GM21529 (cell line): ENCODE data around the gene FAM81A.
"Not testable (repeated sequence)": the region's sequence is repeated elsewhere in the genome, so short reads cannot be mapped to it uniquely, and the experiment has no call there.

ENCODE experiments used
- ATAC-seq: cut with Tn5 transposase; IDR thresholded peaks from one replicate; pipeline ENCODE4 v1.9.1; 2021; ENCODE audit not compliant: unreplicated experiment

The FAM81A gene

DNA sequence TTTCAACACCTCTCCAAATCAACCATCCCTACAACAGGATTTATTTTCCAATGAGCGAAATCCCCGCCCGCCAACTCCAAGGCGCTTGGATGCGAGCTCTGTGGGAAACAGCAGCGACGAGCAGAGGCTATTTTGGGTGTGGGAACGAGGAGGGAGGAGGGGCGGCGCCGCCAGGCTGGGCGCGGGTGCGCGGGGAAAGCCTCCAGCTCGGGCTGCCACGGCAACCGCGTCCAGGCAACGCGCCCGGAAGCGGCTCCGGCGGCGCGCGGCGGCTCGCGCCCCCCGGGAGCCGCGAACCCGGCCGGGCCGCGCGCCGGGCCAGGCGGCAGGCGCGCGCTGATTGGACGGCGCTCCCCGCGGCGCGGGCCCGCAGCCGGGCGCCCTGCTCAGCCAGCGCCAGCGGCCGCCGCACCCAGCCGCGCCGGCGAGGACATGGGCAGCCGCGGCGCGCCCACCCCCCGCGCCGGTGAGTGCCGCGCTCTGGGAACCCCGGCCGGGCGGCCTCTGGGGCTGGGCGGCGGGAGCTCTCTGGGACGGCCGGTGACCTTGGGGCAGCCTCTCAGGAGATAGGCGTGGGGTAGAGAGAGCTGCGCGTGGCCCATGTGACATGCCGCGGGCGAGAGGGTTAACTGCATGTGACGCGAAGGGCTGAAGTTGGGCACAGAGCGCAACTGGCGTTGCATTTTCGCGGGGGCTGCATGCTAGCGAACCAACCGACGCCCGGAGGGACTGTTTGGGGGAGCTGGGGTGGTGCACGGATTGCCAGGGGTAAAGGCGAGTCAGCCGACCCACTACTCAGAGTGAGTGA is at the start of gene FAM81A:
TSS of gene FAM81A (plus strand) at position 370 of the 808 bp plus-strand sequence. CDS start 20,441 bp downstream, outside the sequence.
- ATAC-seq = peak; percentile 76

DNA sequence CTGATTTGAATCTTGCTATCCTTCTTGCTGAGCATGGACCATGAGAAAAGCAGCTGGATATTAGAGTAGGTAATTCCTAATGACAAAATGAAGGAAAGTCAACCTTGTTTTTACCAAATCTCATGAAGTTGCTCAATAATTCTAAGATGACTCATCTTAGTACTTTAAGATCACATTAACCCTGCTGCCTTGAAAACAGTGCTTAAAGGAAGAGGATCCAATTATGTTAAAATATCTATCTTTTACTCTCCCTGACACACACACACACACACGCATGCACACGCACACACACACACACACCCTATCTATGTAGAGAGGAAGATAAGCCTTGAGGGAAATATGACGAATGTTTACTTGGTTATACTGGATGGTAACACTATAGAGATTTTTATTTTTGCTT is 49.3 kb upstream of the FAM81A start:
- ATAC-seq = no peak

DNA sequence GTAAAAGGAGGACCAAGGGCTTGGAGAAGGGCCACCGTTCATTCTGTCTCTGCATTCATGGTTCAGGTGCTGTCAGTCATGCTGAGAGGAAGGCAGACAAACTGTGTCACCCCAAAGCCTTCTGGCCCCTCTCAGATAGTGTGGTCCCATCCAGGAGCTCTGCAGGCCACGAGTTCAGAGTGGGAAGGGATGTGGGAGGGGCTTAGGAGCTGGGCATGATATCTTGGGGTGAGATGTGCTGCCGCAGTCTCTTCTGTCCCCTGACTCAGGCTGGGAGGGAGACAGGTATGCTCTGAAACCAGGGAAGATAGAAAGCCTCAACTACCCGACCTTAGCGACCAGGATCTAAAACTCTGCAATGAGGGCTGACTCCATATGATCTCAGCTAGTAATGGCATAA is 45.7 kb upstream of the FAM81A start:
- no peak for ATAC-seq

DNA sequence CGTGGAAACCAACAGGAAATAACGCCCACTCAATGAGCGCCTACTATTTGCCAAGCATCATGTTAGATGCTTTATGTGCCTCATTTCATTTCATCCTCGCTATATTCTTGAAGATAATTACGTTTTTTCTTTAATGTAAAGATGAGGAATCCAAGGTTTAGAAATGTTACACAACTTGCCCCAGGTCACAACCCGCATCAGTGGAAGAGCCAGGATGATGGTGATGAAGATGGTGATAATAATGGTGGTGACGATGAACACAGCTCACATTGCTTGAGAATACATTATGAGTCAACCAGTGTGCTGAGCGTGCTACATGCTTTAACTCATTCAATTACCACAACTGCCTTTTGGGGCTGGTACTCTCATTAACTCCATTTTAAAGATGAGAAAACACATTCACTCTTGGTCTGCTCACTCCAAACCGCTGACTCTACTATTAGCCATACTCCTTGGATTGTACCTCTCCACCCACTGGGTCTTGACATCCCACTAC is 43.8 kb upstream of the FAM81A start:
- no peak for ATAC-seq

DNA sequence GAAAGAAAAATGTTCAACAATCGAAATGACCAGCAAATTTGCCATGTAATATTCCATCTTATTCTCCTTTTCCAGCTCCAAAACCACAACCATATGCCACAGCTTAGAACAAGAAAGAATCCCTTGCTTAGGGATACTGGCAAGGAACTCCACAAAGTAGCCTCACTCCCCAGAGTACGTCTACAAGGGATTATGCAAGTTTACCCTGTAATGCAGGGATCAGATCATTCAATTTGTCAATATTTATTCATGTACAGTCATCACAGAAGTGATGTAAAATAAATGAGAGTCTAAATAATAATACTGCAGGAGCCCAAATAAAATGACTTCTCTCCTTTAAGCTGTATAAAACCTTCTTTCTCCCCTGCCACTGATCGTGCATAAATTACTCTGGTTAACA is 41.8 kb upstream of the FAM81A start:
- ATAC-seq = no peak

DNA sequence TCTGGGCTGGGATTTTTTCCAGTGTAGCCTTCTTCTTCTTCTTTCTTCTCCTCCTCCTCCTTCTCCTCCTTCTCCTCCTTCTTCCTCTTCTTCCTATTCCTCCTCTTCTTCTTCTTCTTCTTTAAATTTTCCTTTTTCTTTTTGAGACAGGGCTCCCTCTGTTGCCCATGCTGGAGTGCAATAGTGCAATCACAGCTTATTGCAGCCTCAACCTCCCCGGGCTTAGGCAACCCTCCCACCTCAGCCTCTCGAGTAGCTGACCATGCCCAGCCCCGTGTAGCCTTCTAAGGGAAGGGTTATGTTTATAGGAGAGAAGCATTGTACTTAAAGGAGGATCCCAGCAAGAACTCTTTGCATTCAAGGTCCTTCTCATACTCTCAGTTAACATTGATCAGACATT is 41.3 kb upstream of the FAM81A start:
- no peak for ATAC-seq

DNA sequence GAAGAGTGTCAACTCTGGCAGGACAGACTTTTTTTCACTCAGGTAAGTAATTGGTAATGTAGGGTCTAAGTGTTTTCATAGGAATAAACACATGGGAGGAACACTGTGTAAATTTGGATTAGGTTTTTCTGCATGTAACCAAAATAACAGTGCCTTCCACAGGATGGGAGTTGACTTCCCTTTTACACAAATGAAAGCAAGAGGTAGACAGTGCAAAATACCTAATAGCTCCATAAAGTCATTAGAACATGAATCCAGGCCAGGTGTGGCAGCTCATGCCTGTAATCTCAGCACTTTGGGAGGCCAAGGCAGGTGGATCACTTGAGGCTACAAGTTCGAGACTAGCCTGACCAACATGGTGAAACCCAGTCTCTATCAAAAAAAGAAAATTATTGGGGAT is 39.8 kb upstream of the FAM81A start:
- ATAC-seq = no peak

DNA sequence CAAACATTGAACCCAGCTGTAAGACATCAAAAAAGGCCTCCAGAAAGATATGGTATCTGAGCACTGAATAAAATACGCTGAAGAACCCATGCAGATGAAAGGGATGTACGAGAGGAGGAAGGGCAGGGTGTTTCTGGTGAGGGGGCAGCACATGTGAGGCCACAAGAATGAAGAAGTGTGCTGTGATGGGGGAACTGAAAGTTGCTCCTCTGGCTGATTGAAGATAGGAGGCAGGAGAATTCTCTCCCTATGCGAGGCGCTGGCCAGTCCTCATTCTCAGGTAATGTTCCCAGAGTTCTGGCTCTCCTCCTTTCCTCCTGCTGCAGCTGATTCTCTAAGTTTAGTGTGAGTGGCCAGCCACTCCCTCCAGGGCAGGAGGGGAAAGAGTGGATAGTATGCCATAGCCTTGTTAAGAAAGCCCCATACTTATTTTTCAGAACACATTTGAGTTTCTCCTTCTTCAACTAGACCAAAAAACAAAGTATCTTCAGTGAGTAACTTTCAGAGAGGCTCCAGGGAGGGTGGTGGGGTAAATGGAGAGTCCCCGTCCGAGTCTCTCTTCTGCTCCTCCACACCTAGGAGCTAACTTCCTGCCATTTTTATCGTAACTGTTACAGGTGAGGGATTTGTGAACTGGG is 38.4 kb upstream of the FAM81A start:
- peak; percentile 88 for ATAC-seq

DNA sequence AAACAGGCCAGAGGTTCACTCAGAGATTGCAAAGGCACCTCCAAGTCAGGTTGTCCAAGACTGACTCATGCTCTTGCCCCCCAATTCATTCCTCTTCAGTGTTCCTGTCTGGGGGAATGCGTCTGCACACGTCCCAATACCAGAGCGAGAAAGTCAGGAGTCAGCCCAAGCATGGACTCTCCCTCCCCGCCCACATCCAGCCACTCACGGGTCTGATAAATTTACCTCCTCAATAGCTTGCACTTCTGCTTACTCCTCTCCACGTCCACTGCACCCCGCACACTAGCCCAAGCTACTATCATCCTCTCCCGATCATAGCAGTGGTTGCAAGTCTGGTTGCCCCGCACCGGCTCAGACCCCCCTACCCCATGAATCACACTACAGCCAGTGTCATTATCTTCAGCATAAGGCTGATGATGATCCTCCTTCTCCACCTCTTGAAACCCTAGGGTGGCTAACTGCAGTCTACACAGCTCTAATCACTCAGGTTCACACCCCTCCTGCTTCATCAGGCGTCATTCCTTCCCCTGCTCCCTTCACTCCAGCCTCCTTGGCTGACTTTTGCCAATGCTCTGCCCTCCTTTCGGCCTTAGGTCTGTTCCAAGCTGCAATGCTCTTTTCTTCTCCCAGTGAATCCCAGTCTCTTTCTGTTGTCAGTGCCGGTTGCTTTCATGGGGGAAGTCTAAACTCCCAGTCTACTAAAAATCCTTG is 37.7 kb upstream of the FAM81A start:
- peak; percentile 22 for ATAC-seq

DNA sequence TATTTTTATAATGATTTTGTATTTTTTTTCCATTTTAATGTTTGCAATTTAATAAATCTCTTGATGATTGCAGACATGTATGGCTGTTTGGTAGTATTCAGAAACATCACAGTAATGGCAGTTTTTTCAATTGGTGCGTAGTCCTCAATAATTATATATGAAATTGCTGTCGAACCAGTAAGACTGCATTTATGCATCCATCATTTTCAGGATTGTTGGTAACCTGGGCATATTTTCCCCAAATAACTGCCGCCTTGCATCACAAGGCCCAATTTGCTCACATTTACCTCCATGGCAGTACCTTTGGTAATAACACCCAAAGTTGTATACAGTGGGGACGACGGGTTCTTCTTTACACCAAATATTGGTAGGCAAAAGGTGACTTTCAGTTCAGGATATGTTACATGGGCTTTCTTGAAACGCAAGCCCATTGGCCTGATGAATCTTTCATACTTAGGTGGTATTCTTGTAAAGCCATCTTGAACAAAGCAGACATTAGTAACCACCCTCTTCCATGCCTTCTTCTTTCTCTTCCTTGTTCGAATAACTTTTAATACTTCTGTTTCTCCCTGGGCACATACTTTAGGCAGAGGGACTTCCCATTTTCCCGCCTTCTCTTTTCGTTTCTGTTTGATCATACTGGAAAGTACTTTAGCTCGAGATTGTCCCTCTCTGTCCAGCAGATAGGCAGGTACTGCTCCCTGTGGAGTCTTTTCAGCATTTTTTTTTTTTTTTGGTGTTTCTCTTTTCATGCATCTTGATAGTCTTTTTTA is 36.7 kb upstream of the FAM81A start:
- ATAC-seq = not testable (repeated sequence)

DNA sequence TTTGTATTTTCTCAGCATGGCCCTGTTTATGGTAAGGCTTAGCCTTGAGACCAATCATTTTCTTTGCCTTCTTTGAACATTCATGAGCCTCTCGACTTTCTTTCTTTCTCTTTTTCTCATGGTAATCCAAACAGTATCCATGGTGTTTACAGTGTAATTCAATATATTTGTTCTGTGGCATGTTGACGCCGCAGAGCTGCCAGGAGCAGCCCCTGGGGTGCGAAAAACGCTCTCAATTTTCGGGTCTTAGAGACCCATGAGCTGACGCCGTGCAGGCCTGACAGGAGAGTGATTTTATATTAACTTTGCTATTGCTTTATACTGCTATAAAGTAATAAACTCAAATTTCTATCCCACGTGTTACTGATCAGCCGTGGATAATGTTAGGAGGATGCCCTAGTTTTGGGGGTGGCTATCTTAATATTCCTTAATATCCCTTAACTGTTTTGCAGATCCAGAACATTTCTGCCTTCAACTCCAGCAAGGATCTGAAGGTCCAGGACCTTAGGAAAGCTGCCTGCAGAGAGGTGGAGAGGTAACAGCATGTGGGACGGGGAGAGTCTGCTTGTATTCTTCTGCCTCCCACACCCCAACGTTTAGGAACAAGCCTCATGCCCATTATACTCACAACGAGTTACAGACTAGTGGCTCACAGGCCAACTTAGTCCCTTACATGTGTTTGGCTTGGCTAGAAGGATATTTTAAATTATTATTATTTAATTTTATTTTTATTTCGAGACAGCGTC is 36.0 kb upstream of the FAM81A start:
- ATAC-seq = no peak

DNA sequence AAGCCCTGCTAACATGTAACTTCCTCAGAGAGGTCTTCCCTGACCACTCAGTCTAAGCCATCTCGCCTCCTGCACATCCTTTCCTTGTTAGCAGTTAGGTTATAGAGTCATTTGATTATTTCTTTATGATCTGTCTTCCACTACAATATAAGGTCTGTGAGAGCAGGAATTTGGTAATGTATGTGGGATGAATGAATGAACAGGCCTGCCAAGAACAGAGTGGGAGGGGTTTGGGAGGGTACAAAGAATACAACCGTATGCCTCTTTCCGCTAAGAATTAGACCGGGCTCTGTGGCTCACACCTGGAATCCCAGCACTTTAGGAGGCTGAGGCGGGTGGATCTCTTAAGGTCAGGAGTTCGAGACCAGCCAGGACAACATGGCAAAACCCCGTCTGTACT is 32.9 kb upstream of the FAM81A start:
- ATAC-seq = no peak

DNA sequence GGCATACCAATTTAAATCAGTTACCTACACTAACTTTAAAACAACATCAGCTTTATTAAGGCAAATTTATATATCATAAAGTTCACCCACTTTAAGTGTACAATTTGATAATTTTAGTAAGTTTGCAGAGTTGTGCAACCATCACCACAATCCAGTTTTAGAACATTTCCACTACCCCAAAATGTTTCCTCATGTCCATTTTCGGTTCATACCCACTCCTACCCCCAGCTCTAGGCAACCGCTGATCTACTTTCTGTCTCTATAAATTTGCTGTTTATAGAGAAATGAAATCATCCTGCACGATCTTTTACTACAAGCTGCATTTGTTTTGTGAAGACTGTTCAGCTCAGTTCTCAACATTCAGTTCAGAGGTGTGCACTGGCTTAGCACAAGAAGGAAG is 31.5 kb upstream of the FAM81A start:
- no peak for ATAC-seq

DNA sequence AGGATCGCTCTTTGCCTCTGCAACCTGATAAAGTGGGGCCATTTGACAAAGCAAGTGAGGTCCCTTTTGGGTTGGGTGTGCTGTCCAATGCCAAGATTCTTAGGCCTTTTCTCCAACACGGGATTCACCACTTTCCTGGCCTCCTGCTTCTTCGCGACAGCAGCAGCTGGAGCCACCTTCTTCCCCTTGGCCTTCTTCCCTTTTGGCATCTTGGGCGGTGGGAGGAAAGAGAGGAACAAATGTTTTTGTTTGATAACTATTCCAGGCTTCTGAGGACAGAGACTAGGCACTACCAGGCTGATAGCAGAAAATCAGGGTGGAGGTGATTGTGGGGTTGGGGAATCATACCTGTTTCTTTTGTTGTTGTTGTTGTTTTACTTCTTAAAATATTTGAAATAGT is 30.0 kb upstream of the FAM81A start:
- no peak for ATAC-seq

DNA sequence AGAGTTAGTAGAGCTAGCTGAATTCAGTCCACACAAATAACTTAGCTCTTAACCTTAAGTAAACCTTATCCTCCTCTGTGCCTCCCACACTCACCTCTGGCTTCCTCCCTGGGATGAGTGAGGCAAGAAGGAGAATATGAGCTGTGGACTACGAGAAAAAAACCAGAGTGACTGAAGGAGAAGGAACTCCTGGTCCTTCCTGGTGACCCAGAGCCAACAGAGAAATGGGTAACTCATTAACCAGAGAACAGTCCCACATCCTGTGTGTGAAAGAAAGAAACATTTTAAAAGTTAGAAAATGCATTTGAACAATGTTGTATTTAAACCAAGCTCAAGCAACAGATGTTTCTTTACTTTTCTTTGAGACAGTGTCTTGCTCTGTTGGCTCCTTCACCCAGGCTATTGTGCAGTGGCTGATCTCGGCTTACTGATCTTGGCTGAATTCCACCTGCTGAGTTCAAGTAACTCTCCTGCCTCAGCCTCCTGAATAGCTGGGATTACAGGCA is 27.5 kb upstream of the FAM81A start:
- no peak for ATAC-seq

DNA sequence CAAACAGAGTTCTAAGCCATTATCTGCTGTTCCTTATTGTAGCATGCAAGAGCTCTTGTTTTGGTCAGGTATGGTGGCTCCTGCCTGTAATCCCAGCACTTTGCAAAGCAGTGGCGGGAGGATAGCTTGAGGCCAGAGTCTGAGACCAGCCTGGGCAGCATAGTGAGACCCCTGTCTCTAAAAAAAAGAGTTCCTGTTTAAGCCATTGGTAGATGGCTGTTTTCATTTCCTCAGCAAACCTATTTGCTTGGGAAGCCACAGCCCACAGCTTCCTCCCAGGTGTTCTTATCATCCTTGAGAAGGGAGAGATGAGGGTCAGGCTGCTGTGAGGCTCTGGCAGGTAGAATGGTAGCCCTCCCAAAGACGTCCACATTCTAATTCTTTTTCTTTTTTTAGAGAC is 24.4 kb upstream of the FAM81A start:
- no peak for ATAC-seq

DNA sequence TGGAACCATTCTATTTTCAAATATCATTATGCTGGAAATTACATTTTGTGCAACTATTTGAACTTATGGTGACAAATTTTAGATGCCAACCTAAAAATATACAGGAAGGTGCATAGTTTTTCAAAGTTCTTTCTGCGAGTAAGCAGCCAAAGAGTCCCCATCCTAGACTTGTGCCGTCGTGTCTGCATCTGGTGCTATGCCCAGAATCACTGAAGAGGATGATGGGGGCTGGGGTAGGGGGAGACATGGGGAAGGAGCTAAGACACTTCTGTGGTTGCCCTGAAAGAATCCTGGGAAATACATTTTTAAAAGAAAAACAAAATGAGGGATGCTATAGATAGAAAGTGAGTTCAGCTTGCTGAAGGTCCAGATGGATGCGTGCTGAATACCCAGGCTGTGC is 21.2 kb upstream of the FAM81A start:
- ATAC-seq = no peak

DNA sequence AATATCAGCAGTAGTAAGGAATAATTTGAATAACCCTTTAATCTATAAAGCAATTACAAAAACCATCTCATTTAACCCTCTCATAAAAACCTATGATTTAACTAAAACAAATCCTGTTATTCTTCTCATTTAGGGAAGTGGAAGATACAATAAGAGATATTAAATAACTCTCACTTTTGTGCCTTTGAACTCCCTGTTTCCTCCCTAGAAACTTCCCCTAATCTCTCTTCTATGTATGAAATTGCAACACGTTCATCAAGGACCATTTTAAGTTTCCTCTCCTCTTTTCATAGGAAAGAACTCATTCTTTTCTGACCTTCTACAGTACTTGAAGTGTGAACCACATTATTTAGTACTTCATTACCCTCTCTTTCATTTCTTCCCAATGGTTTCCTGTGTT is 18.8 kb upstream of the FAM81A start:
- ATAC-seq = no peak

DNA sequence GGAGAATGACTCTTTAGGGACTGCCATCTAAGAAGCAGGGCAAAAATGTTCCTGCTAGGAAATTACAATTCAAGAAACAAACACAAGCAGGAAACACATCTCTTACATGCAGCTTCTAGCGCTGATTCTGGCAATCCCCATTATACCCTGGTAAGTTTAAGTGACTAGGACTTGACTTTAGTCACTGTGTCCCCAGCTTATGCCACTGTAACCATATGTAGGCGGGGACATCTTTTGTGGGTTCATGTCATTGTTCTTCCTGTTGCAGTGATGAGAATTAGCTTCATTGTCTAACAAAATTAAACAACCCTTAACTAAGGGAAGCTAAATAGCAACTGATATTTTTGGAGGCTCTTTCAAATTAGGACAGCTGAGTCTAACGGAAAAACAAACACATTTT is 17.9 kb upstream of the FAM81A start:
- ATAC-seq = no peak

DNA sequence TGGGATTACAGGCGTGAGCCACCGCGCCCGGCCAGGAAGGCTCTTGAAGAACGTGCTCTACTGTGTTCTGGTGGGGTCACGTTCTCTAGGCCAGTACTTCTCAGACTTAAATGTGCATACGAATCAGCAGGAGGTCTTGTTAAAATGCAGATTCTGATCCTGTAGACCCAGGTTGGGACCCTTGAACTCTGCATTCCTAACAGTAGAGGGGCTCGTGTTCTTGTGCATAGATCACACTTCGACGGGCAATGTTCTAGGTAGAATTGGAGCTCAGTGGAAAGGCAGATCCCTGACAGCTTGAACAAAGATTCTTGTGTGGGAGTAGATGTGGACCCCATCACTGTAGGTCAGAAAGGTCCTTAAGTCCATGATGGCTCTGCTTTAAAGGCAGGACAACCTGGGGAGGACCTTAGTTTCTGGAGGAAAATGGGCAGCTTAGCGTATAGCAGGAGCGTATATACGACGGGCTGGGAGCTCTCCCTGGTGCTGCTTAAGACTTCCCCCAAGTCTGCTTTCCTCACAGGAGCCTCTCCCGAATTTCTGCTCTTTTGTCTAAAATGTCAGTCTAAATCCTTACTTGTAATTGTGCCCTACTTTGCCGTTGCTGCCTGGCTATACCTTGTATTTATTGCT is 16.9 kb upstream of the FAM81A start:
- no peak for ATAC-seq
